A673 (cell line): Measurements from ENCODE around the gene TCEA2.

Experiments
- CTCF ChIP-seq: fragments of 300-800, 200-600 bp; sonication (generic); conservative IDR thresholded peaks from 2 replicates; pipeline ENCODE4 v1.5.1; 2017; ENCODE audit warnings: low read depth, mild to moderate bottlenecking, antibody characterized with exemption, low read length, moderate library complexity, mixed read lengths
- EZH2 ChIP-seq: fragments of 200-600 bp; sonication (generic); IDR thresholded peaks from 2 replicates; pipeline ENCODE4 v1.6.1; 2017; ENCODE audit warnings: borderline replicate concordance, low read depth, mild to moderate bottlenecking, mixed read lengths, antibody characterized with exemption, low read length; ENCODE audit not compliant: poor library complexity, severe bottlenecking

DNA sequence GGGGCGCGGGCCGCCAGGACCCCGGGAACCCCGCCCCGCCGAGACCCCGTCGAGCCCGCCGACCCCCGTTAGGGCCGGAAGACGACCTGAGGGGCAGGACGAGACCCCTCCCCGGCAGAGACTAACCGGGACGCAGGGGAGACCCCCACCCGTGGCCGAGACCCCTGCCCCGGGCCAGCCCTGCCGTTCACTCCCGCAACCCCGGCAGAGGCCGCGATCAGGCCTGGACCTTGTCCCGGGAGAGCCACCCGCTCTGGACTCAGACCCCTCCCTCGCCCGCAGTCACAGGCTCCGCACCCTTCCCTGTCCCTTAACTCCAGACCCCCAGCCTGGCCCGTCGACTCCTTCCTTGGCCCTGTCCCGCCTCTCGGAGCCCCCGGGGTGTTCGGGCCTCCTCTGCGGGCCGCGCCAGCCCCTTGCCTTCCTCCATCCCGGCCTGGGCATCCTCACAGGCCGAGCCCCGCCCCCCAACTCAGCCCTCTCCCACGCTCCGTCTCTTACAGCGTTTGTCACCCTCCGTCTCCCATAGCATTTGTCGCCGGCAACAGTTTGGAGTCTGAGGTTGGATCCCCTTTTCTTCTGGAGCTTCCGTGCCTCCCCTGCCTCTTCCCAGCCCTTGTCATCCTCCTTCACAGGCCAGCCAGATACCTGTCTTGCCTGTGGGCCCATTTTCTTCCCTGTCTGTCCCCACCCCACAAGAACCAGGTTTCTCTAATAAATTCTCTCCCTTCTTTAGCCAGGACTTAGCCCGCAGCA lies 569 bp downstream of the TCEA2 start:
- TF ChIP-seq CTCF (no peak), EZH2 (no peak)
